Esophagus squamous epithelium (tissue), 5 donors: ENCODE data around the gene SHISAL1. TPM values are rescaled to one million over a fixed set of nuclear protein-coding genes. Genes with fewer than 3 reads are reported as not detected.

ENCODE experiments used
- DNase-seq: peaks from one replicate; lab custom pipeline; 2025; lab: John Stamatoyannopoulos, UW
- H3K27ac ChIP-seq, 4 donors: fragments of 200-600 bp; sonication (generic); one replicate each; pipeline ENCODE4 v1.5.1; 2016 to 2019; ENCODE audit warnings: mild to moderate bottlenecking in 1 of 4
- H3K27me3 ChIP-seq, 4 donors: fragments of 200-600 bp; sonication (generic); 1 replicate in 3 of 4; 2 replicates in 1 of 4; pipeline versions ENCODE4 v1.5.1 to v1.6.0; 2017 to 2021; ENCODE audit warnings: antibody characterized with exemption in 1 of 4
- H3K36me3 ChIP-seq, 3 donors: fragments of 200-600 bp; sonication (generic); one replicate each; pipeline ENCODE4 v1.5.1; 2016 to 2019
- H3K4me1 ChIP-seq, 3 donors: fragments of 200-600 bp; sonication (generic); one replicate each; pipeline ENCODE4 v1.5.1; 2017 to 2019
- H3K4me3 ChIP-seq, 4 donors: fragments of 200-600 bp; sonication (generic); 1 replicate in 3 of 4; 2 replicates in 1 of 4; pipeline ENCODE4 v1.5.1; 2016 to 2019; ENCODE audit warnings: mild to moderate bottlenecking in 2 of 4, moderate library complexity in 1 of 4
- H3K9me3 ChIP-seq, 3 donors: fragments of 200-600 bp; sonication (generic); one replicate each; pipeline ENCODE4 v1.5.1; 2016 to 2019
- POLR2A ChIP-seq, 4 donors: fragments of 450-650 bp; IDR thresholded peaks; one replicate each; pipeline ENCODE4 v1.6.1; 2017; ENCODE audit warnings: antibody characterized with exemption in 4 of 4, mild to moderate bottlenecking in 4 of 4, moderate library complexity in 3 of 4
- WGBS, 2 donors: methylation state at CpG; one replicate each; pipeline ENCODE4 v1.1.5; 2018; 5-methylcytosine and 5-hydroxymethylcytosine counted together
- intact Hi-C: fragments of 100-400 bp; cut with DNase I; formaldehyde crosslinking; loops from one replicate; pipeline ENCODE4 v1.15.0; 2022
- total RNA-seq, 4 donors: library from RNA; depleted of rRNA; stranded (reverse); fragments of >200 nt; gene quantifications; one replicate each; pipeline ENCODE4 v1.1.0, GENCODE V29; 2016
- TF ChIP-seq, protein P1 (sequence below), 6 experiments: fragments of 450-650 bp in 4 of 6; fragments of 200-600 bp in 2 of 6; sonication (generic) in 2 of 6; IDR thresholded peaks; one replicate each; pipeline ENCODE4 v1.5.1; 2016 to 2019; ENCODE audit warnings: antibody characterized with exemption in 6 of 6, mild to moderate bottlenecking in 4 of 6, moderate library complexity in 4 of 6
- donor health status: DM: yes; HTN: yes; CAD: no.

SHISAL1 gene
- total RNA-seq, 4 donors from 2014 or later: 0.08 to 1.3 (median 0.31) TPM

DNA sequence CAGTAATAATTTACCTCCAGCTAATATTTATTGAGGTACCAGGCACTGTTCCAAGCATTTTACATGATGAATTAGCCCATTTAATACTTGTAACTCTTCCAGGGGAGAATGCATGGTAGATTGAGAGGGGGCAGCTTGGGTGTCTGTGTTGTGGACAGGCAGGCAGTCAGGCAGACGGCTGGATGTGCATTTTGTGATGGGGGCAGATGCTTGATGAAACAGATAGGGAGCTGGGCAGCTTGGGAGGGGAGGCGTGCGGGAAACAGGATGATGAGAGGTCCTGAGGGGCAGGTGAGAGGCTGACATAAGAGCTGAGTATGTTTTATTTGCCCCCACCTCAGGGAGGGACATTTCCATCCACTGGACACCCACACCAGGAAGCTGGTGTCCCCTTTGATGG, 33.1 kb upstream of the SHISAL1 start:
- no peaks in the 10 kb centered on the region for H3K9me3 ChIP-seq
- H3K27ac ChIP-seq: no peak overlapping the region
- WGBS, 2 donors: 85 to 94% methylated on average over 3 of the region's 3 CpGs
- H3K36me3 ChIP-seq: no peaks in the 10 kb centered on the region
- TF ChIP-seq, protein P1, sequence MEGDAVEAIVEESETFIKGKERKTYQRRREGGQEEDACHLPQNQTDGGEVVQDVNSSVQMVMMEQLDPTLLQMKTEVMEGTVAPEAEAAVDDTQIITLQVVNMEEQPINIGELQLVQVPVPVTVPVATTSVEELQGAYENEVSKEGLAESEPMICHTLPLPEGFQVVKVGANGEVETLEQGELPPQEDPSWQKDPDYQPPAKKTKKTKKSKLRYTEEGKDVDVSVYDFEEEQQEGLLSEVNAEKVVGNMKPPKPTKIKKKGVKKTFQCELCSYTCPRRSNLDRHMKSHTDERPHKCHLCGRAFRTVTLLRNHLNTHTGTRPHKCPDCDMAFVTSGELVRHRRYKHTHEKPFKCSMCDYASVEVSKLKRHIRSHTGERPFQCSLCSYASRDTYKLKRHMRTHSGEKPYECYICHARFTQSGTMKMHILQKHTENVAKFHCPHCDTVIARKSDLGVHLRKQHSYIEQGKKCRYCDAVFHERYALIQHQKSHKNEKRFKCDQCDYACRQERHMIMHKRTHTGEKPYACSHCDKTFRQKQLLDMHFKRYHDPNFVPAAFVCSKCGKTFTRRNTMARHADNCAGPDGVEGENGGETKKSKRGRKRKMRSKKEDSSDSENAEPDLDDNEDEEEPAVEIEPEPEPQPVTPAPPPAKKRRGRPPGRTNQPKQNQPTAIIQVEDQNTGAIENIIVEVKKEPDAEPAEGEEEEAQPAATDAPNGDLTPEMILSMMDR (IDR thresholded peaks at IDR 0.05): no peak
- TF ChIP-seq POLR2A (IDR thresholded peaks at IDR 0.05): no peak
- H3K4me1 ChIP-seq: peaks cover 0 to 14% (median 3%) of the 10 kb centered on the region in 3 donors
- H3K27me3 ChIP-seq: peaks cover 0 to 93% (median 0%) of the 10 kb centered on the region in 4 donors
- DNase-seq: no peak
- intact Hi-C loops: no loop called here
- H3K4me3 ChIP-seq: no peak overlapping the region

DNA sequence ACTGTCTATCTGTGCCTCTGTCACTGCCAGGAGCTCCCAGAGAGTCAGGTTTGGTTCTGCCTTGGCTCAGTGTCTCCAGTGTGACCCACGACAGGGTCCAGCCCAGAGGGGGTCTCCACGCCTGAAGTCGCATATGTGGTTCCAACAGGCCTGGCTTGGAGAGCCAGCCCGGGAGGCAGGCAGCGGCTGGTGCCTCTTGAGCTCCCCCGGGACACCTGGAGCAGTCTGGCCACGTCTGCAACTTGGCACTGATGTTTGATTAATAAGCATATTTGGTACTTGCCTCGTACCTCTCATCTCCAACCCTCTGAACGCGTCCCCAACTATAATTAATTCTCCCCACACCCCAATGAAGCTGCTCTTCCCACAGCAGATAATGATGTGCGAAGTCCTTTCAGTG, 31.7 kb upstream of the SHISAL1 start:
- no peaks in the 10 kb centered on the region for H3K36me3 ChIP-seq
- H3K9me3 ChIP-seq: no peaks in the 10 kb centered on the region
- no peak overlapping the region for H3K4me3 ChIP-seq
- DNase-seq: no peak
- TF ChIP-seq, protein P1 (IDR thresholded peaks at IDR 0.05): no peak
- no peak for TF ChIP-seq POLR2A (IDR thresholded peaks at IDR 0.05)
- no peak overlapping the region for H3K27ac ChIP-seq
- H3K27me3 ChIP-seq: peaks cover 0 to 93% (median 0%) of the 10 kb centered on the region in 4 donors
- WGBS, 2 donors: 38 to 78% methylated on average over 4 to 7 of the region's 11 CpGs
- H3K4me1 ChIP-seq: peaks cover 0 to 20% (median 3%) of the 10 kb centered on the region in 3 donors
- intact Hi-C loops: no loop called here

DNA sequence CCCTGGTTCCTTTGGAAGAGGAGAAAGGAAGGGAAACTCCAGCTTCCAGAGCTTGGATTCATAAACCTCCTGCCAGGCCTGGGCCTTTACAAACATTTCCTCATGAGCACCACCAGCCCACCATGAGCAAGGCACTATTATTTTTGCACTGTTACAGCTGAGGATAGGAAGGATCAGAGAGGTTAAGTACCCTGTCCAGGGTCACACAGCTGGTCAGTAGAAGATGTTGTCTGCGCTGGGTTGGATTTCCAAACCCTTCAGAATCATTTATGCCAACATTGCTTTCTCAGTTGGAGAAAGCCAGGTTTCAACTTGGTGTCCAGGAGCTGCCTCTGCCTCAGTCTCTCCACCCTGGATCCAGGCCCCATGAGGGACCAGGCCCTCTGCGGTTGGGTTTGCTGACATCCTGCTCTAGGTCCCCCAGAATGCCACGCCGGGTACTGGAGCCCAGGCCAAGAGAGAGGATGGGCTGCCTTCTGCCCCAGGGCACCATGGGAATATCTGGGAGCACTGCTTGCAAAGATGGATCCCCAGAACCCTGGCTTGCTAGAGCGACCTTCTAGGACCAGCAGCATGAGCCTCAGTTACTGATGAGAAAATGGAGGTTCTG, 29.7 kb upstream of the SHISAL1 start:
- no peaks in the 10 kb centered on the region for H3K9me3 ChIP-seq
- DNase-seq: no peak
- 90 to 100% methylated on average over 1 to 2 of the region's 5 CpGs for WGBS, 2 donors
- intact Hi-C loops: no loop called here
- peaks cover 3 to 27% (median 6%) of the 10 kb centered on the region in 3 donors for H3K4me1 ChIP-seq
- H3K36me3 ChIP-seq: no peaks in the 10 kb centered on the region
- TF ChIP-seq POLR2A (IDR thresholded peaks at IDR 0.05): no peak
- TF ChIP-seq, protein P1 (IDR thresholded peaks at IDR 0.05): no peak
- peaks cover 0 to 95% (median 0%) of the 10 kb centered on the region in 4 donors for H3K27me3 ChIP-seq
- H3K27ac ChIP-seq: peak overlapping the region in 3 of 4 donors; percentile 5 to 62 (median 57)
- H3K4me3 ChIP-seq: no peak overlapping the region

DNA sequence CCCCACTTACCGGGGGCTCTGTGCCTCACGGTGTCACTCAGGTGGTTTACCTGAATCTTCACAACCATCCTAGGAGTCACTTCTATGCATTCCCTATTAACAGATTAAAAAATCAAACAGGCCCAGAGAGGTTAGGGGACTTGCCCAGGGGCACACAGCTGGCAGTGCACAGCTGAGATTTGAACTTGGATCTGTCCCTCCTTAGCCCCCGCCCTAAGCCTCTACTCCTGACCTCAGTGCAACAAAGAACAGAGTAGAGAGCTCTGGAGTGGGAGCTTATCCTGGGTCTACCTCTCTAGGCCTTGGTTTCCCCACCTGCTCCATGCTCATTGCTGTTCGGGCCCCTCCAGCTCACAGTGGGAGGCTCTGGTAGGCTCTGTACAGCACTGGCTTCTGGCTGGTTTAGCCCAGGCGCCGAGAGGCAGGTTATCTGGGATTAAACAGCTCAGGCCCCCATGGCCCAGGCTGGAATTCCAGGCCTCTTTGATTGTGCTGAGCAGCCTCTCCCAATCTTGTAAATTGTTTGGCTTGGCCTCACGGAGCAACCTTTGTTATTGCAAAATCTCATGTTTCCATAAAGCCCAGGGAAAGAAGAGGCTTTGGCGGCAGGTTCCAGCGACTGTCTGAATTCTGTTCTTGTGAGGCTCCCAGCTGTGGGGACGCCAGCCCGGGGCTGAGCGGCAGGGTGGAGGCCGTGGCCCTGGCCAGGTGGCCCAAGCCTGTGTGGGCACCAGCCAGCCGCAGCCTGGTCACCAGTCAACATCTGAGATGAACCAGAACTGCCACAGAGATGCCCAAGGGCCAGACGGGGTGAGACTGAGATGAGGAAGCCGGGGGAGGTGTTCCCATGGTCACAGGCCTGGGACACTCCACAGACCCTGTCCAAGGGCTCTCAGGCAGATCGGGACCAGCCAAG, 28.9 kb upstream of the SHISAL1 start:
- WGBS, 2 donors: 53 to 55% methylated on average over 3 to 9 of the region's 17 CpGs
- H3K27me3 ChIP-seq: peaks cover 0 to 95% (median 0%) of the 10 kb centered on the region in 4 donors
- intact Hi-C loops: no loop called here
- TF ChIP-seq, protein P1 (IDR thresholded peaks at IDR 0.05): no peak
- no peak for TF ChIP-seq POLR2A (IDR thresholded peaks at IDR 0.05)
- H3K27ac ChIP-seq: peak overlapping the region; percentile 5 to 62 (median 48)
- no peaks in the 10 kb centered on the region for H3K9me3 ChIP-seq
- H3K4me1 ChIP-seq: peaks cover 3 to 29% (median 8%) of the 10 kb centered on the region in 3 donors
- no peaks in the 10 kb centered on the region for H3K36me3 ChIP-seq
- H3K4me3 ChIP-seq: no peak overlapping the region
- no peak for DNase-seq
